Measurements from ENCODE around the gene AKAP6.

AKAP6 gene

GRCh38 chr14:32394038-32394437, 64.9 kb downstream of the AKAP6 start:
- intact Hi-C loops (cut with DNase I) = no loop called here
- DNase-seq = no peak

GRCh38 chr14:32396885-32397284, 67.8 kb downstream of the AKAP6 start:
- intact Hi-C loops (cut with DNase I) = no loop called here
- no peak for DNase-seq

- intact Hi-C loops (cut with DNase I) = no loop called here
- no peak for DNase-seq
These were observed 69.0 kb downstream of the AKAP6 start for GRCh38 chr14:32397861-32398640.

- DNase-seq = no peak
- intact Hi-C loops (cut with DNase I) = no loop called here
These were observed 70.8 kb downstream of the AKAP6 start for GRCh38 chr14:32399920-32400319.

- intact Hi-C loops (cut with DNase I) = no loop called here
- no peak for DNase-seq
These were observed 71.4 kb downstream of the AKAP6 start for GRCh38 chr14:32400480-32400879.

- intact Hi-C loops (cut with DNase I) = no loop called here
- DNase-seq = no peak
These were observed 73.9 kb downstream of the AKAP6 start for GRCh38 chr14:32403021-32403420.

- intact Hi-C loops (cut with DNase I) = no loop called here
- no peak for DNase-seq
These were observed 74.6 kb downstream of the AKAP6 start for GRCh38 chr14:32403688-32404087.

GRCh38 chr14:32404784-32405573, 75.9 kb downstream of the AKAP6 start:
- DNase-seq = no peak
- intact Hi-C loops (cut with DNase I) = no loop called here

GRCh38 chr14:32405856-32406255, 76.8 kb downstream of the AKAP6 start:
- intact Hi-C loops (cut with DNase I) = no loop called here
- DNase-seq = no peak

GRCh38 chr14:32407130-32407529, 78.0 kb downstream of the AKAP6 start:
- intact Hi-C loops (cut with DNase I) = no loop called here

GRCh38 chr14:32408018-32408417, 78.9 kb downstream of the AKAP6 start:
- intact Hi-C loops (cut with DNase I) = no loop called here
- peak; percentile 41 to 88 (median 71) for DNase-seq

More at GRCh38 chr14:32407130-32407529, 78.0 kb downstream of the AKAP6 start:
- DNase-seq = peak in 21 of 42 donors; percentile 8 to 68 (median 36)

- intact Hi-C loops (cut with DNase I) = no loop called here
These were observed 83.0 kb downstream of the AKAP6 start for GRCh38 chr14:32412103-32412502.

GRCh38 chr14:32412532-32412931, 83.4 kb downstream of the AKAP6 start:
- intact Hi-C loops (cut with DNase I) = no loop called here
- DNase-seq = no peak

More at GRCh38 chr14:32412103-32412502, 83.0 kb downstream of the AKAP6 start:
- no peak for DNase-seq

- intact Hi-C loops (cut with DNase I) = no loop called here
- no peak for DNase-seq
These were observed 85.0 kb downstream of the AKAP6 start for GRCh38 chr14:32413967-32414640.

GRCh38 chr14:32414808-32415255, 85.7 kb downstream of the AKAP6 start:
- intact Hi-C loops (cut with DNase I) = no loop called here
- DNase-seq = no peak

- intact Hi-C loops (cut with DNase I) = no loop called here
- peak in 6 of 42 donors; percentile 25 to 67 (median 42) for DNase-seq
These were observed 89.0 kb downstream of the AKAP6 start for GRCh38 chr14:32417956-32418552.

- no peak for DNase-seq
- intact Hi-C loops (cut with DNase I) = no loop called here
These were observed 90.3 kb downstream of the AKAP6 start for GRCh38 chr14:32419429-32419828.

GRCh38 chr14:32421781-32422180, 92.7 kb downstream of the AKAP6 start:
- intact Hi-C loops (cut with DNase I) = no loop called here
- DNase-seq = no peak

GRCh38 chr14:32422440-32422839, 93.3 kb downstream of the AKAP6 start:
- intact Hi-C loops (cut with DNase I) = no loop called here
- no peak for DNase-seq

All from head of caudate nucleus (tissue), 42 donors.